ENCODE measurements around the gene ISL2.

ISL2 gene

DNA sequence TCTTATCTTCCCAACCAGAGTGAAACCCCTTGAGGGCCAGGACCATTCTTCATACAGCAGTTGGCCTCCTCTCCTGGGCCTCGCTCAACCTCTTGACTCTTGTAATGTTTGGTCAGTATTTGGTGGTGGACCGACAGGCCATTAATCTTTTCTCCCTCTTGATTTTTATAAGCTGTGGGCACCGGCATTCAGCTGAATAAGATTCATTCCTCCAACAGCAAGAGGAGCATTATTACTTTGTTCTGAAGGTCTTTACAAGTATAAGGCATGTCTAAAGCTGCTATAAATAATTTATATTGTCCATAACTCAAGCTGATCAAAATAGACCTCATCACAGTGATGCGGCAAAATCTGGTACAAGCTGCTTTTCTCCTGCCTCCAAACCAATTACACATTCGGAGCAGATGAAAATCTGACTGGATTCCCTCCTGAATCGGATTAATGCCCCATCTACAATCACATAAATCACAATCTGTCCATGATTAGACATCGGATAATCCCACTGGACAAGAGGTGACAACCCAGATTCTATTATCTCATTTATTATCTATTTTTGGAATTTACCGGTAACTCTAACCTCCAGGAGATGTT lies 8.4 kb upstream of the ISL2 start:
- no peak for DNase-seq

DNA sequence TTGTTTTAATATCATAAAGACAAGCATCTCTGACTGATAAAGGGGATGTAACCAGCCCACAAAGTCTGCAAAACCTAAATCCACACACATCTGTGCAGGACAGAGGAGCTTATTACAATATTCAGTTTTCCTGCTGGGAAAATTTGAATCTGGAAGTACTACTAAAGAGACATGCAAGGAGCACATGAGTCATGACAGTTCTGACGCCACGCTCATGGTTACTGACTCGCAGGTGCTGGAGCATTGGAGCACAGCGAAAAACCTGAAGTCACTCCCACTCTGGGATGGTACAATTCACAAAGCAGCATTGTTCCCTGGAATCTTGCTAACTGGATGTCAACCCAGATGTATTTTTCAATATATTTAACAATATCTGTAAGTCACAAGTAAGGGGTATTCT lies 7.6 kb upstream of the ISL2 start:
- no peak for DNase-seq

DNA sequence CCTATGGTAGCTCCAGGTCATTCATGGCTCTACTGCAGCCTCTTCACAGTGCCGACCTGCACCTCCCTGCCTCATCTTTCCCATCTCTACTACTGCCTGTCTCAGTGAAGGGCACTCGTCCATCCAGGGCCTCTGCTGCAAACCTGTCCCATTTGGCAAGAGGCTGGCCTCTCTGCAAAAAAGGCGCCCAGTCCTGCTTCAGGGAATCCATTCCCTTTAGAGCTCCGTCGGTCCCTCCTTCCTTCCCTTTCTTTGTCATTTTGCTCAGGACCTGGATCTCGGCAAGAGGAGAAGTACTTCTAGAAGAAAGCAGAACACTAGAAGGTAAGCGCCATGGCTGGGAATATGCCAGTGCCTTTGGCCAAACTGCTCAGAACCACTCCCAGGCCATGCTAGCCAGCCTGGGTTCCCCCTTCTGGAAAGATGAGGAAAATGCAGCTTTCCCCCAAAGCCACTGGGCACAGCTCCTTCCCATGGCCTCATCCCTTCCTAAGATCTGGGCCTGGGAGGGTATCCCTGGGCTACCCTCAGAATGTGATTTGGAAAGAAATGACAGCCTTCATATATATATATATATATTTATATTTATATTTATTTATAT lies 6.4 kb upstream of the ISL2 start:
- no peak for DNase-seq

DNA sequence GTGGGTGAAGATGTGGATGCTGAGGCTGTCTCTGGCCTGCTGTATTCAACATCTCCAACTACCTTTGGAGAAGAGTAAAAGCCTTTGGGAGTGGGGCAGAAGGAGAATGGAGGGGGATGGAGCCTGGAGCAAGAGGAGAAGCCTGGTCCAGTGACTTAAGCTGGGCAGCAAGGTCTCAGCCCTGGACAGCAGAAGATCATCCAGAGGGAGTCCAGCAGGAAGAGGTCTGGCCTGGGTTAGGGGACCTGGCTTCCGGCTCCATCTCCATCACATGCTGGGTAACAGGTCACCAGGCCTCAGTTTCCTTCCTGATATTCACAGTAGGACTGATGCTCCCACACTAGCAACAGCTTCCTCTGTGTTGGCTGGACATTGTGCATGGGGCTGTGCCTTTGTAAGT lies 3.8 kb upstream of the ISL2 start:
- no peak for DNase-seq

DNA sequence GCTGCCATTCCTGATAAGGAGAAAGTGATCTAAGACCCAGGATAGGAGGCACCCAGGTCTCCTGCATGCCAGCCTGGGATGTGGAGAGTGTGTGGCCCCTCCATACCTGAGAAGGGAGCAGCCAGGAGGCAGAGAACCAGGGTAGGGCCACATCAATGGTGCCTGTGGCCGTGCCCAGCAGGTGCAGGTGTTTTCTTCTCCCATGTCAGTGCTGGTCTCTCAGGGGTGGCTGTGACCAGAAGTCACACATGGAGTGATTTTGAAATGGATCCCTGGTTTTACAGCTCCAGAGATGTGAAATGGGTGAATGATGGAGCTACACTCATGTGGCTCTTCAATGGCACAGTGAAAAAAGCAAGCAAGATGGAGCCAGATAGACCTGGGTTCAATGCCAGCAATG lies 3.3 kb upstream of the ISL2 start:
- no peak for DNase-seq

DNA sequence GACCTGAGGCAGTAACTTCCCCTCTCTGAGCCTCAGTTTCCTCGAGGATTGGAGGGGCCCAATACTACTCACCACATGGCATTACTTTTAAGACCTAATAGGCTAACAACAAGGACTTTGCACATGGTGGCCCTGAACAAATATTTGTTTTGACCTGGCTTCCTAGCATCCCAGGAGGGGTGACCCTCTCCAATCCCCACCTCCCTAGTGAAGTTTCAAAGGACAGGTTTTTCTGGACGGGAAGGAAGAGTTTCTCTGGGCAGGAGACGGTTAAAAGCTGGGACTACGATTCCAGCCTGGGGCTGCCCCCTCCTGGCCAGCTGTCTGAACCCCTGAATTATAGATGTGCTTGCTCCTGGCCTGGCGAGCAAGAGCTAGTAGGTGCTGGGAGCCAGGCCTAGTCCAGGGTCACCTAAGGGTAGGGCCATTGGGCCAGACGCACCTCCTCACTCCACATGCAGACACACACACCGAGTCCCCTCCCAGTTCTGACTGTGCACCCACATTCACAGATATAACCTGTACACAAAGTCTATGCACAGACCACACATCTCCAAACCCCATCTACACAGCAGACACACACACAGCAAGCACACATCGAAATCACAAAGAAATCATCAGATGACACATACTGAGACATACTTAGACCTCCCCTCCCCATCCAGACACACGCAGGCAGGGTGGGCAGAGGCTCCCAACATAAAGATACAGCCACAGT lies 2.7 kb upstream of the ISL2 start:
- DNase-seq, result no peak

DNA sequence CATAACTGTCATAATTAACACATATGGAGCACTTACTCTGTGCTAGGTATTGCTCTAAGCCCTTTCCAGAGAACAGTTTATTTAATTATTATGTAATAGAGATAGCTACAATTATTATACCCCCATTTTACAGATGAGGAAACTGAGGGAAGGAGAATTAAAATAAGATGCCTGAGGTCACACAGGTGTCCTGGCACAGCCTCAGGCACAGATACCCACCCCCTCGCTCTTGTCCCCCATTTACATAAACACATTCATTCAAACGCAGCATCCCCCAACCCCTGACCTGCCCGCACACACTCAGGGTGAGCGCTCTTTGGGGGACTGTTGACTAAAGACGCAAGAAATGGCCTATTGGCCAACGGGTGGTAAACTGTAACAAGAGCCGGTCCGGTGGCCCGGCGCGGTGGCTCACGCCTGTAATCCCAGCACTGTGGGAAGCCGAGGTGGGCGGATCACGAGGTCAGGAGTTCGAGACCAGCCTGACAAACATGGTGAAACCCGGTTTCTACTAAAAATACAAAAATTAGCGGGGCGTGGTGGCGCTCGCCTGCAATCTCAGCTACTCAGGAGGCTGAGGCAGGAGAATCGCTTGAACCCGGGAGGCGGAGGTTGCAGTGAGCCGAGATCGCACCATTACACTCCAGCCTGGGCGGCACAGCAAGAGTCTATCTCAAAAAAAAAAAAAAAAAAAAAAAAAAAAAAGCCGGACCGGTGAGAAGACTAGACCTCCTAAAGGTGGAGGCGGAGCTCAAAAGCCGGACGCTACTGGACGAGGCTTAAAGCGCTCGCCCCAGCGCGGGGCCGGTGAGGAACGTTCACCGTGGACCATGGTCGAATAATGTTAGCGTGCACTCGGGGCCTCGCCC lies 1.9 kb upstream of the ISL2 start:
- DNase-seq, result no peak

DNA sequence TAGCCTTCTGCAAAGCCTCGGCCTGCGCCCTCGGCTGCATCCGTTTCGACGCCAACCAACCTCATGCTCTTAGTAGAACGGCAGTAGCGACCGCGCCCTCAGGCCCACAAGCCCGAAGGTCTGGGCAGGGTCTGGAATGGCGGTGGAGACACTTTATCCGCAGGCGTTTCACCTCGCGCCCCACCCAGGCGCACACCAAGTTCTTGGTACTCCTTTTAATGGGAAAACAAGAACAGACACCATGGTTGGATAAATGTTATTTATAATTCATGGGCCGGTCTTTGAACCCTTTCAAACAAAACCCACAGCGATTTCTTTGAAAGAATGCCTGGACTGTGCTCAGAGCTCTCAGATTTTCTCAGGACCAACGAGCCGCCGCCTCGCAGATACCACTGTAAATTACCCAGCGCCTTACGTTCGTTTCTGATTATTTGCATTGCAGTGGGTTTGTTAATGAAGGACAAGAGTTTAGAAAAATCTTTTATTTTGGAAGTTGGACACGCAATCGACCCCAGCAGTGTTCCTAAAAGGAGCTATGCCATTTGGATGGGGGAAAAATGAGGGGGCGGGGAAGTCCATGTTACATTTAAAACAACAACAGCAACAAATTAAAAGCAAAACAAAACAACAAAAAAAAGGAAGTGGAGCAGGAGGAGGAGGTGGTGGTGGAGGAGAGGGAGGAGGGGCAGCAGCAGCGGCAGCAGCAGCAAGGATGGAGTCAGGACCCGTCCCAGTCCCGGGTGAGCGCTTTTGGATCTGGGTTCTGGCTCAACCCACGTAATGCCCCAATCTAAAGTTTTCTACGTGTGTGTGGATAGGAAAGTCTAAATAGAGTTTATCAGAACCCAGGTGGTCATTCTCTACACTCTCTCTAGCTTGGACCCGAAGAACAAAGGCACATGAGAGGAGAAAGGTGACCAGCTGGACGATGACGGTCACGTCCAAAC lies 993 bp upstream of the ISL2 start:
- DNase-seq, result no peak

DNA sequence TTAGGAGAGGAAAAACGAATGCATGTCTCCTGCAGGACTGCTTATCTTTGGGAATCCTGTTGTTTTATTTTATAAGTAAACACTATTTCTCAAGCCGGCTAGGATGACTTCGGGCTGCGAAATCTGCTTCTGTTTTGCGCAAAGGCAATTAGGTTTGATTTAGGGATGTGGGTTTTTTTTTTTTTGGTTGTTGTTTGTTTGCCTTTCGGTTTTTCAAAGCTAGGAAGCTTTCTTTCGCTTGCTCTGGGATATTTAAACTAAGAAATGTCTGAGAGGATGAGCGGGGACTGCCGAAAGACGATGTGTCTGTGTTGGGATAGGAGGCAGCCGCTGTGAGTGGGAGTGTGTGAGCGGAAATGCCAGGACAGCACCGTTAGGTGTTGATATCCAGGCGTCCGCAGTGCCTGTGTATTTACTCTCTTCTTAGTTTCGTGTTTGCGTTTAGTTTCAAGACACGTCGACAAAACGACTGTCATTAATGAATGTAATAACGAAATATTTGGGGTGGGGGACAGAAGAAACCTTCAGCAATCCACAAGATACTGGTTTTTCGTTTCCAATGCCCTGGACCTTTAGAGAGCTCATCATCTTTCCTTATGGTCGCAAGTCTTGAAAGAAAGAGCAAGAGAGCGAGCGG lies 604 bp downstream of the ISL2 start:
- DNase-seq, result no peak

DNA sequence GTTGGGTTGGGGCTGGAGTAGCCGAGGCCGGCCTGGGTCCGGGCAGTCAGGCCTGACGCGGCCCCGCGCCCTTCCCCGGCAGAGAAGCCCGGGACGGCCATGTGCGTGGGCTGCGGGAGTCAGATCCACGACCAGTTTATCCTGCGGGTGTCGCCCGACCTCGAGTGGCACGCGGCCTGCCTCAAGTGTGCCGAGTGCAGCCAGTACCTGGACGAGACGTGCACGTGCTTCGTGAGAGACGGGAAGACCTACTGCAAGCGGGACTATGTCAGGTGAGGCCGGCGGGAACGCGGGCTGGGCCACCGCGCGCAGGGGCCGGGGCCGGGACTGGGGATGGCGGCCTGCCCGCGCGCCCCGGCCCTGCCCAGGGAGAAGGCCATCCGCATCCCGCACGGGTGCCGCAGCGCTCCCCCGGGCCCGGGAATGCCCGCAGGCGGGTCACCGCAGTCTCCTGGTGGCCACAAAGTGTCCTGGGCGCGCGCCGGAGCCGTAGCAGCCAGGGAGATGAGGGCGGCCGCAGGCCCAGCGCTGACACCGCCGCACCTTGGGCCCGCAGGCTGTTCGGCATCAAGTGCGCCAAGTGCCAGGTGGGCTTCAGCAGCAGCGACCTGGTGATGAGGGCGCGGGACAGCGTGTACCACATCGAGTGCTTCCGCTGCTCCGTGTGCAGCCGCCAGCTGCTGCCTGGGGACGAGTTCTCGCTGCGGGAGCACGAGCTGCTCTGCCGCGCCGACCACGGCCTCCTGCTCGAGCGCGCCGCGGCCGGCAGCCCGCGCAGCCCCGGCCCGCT lies 1.3 kb downstream of the ISL2 start:
- DNase-seq, result no peak

DNA sequence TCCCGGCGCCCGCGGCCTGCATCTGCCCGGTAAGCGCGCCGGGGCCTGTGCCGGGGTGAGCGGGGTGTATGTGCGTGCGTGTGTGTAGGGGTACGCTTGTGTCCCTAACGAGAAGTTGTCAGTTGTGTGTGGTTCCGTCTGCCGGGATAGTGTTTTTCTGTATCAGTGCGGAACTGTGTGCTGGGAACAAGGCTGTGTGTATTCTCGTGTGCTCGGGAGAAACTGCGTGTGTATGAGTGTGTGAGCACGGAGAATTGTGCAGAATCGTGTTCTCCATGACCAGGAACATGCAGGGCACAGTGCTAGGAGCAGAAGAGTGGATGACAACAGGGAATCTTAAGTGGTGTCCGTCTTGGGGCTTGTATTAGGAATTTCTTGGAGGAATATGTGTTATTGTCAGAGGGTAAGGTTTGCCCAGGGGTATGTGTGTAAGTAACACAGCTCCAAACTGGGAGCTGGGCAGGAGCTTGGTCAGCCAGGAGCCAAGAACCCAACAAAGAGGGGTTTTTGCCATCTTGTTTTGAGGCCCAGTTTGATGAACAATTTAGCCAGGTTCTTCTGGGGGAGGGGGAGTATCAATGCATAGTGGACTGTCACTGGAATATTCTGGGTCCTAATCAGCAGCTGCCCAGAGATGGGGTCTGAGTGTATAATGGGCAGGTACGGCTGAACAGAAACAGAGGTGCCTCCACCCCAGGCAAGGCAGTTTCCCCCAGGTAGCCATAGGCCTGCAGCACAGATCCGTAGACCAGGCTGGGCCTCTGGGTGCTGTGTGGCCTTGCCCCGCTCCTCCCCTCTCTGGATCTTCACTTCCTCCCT lies 2.1 kb downstream of the ISL2 start:
- no peak for DNase-seq

DNA sequence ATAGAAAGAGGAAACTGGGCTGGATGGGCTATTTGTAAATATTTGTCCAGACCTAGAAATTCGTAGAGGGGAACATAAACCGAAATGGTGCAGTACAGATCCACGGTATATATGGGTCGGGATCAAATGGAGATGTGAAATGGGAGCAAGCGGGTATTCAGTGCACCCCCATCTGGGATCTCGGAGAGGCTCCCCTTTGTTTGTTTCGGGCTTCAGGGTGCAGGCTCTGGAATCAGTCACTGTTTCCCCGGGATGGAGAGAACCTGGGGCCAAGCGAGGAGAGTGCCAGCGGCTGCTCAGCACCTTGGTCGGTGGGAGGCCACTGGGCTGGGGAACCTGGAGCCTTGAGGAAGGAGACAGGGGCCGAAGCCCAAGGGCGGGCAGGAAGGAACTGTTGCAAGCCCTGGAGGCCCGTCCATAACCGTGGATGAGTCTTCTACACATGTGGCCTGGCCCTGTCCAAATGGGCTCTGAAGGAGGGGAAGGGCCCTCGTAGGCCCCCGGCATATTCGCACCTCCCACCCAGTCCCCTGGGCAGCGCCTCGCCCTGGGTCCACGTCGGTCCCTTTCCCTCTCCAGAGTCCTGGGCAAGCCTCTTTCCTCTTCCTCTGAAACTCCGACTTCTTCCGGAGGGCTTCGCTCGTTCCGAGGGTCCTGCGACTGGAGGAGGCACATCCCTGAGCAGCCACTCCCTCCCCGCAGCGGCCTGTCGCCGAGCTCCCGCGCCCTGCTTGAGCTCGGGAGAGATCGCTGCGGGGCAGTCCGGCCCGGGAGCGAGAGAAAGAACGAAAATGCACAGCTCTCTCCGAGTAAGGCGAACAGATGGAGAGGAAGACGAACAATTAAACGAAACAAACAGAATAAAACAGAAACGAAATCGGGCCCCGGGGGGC lies 3.0 kb downstream of the ISL2 start:
- no peak for DNase-seq

DNA sequence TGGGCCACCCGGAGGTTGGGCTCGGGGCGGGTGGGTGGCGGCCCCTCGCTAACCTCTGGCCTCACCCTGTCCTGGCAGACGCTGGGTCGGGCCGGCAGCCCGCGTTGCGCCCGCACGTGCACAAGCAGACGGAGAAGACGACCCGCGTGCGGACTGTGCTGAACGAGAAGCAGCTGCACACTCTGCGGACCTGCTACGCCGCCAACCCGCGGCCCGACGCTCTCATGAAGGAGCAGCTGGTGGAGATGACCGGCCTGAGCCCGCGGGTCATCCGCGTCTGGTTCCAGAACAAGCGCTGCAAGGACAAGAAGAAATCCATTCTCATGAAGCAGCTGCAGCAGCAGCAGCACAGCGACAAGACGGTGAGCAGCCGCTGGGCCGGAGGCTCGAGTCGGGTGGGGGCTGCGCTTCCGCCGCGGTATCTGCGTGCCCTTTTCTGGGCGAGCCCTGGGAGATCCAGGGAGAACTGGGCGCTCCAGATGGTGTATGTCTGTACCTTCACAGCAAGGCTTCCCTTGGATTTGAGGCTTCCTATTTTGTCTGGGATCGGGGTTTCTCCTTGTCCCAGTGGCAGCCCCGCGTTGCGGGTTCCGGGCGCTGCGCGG lies 3.7 kb downstream of the ISL2 start:
- DNase-seq, result no peak

DNA sequence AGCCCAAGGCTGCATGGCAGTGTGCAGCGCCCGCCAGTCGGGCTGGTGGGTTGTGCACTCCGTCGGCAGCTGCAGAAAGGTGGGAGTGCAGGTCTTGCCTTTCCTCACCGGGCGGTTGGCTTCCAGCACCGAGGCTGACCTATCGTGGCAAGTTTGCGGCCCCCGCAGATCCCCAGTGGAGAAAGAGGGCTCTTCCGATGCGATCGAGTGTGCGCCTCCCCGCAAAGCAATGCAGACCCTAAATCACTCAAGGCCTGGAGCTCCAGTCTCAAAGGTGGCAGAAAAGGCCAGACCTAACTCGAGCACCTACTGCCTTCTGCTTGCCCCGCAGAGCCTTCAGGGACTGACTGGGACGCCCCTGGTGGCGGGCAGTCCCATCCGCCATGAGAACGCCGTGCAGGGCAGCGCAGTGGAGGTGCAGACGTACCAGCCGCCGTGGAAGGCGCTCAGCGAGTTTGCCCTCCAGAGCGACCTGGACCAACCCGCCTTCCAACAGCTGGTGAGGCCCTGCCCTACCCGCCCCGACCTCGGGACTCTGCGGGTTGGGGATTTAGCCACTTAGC lies 4.3 kb downstream of the ISL2 start:
- DNase-seq, result peak; percentile 26

DNA sequence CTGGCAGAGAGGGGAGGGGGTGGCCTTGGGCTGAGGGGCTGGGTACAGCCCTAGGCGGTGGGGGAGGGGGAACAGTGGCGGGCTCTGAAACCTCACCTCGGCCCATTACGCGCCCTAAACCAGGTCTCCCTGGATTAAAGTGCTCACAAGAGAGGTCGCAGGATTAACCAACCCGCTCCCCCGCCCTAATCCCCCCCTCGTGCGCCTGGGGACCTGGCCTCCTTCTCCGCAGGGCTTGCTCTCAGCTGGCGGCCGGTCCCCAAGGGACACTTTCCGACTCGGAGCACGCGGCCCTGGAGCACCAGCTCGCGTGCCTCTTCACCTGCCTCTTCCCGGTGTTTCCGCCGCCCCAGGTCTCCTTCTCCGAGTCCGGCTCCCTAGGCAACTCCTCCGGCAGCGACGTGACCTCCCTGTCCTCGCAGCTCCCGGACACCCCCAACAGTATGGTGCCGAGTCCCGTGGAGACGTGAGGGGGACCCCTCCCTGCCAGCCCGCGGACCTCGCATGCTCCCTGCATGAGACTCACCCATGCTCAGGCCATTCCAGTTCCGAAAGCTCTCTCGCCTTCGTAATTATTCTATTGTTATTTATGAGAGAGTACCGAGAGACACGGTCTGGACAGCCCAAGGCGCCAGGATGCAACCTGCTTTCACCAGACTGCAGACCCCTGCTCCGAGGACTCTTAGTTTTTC lies 4.9 kb downstream of the ISL2 start:
- peak; percentile 32 for DNase-seq

DNA sequence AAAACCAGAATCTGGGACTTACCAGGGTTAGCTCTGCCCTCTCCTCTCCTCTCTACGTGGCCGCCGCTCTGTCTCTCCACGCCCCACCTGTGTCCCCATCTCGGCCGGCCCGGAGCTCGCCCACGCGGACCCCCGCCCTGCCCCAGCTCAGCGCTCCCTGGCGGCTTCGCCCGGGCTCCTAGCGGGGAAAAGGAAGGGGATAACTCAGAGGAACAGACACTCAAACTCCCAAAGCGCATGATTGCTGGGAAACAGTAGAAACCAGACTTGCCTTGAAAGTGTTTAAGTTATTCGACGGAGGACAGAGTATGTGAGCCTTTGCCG lies 5.4 kb downstream of the ISL2 start:
- no peak for DNase-seq

DNA sequence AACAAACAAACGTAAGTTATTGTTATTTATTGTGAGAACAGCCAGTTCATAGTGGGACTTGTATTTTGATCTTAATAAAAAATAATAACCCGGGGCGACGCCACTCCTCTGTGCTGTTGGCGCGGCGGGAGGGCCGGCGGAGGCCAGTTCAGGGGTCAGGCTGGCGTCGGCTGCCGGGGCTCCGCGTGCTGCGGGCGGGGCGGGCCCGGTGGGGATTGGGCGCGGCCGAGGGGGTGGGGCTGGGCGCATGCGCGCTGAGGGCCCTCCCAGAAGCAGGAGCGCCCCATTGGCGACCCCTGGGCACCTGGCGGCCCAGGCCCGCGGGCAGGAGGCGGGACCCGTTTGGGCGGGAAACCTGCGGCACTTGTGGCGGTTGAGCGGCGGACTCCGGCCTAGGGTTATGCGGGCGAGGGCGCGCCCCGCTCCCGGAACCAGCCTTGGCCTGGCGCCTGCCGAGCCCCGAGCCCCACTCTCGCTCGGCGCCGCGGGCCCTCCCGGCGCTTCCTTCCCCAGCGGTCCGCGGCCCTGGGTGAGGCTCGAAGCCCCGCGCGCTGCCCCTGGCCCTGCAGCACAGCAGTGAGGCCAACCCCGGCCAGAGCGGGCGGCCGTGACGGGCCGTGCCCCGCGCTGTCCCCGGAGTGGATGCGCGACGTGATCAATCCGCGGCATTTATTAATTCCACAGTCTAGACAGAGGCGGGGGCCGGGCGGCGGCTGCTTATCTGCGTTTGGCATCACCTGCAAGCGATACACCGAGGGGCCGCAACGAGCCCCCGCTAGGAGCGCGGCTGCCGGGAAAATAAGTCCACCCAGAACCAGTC lies 6.0 kb downstream of the ISL2 start:
- peak; percentile 34 for DNase-seq
